NCI-H146 treated with DMSO at 0.1 percent for 48 hours (cell line): ENCODE results near the gene OR51E2.

Experiments used
- DNase-seq: peaks from one replicate; lab custom pipeline; 2025; ENCODE audit not compliant: unreplicated experiment; lab: John Stamatoyannopoulos, UW

Gene OR51E2

GRCh38 chr11:4664183-4664582 is 33.5 kb downstream of the OR51E2 start:
- DNase-seq, result no peak

- DNase-seq, result no peak
These were observed 34.8 kb downstream of the OR51E2 start for GRCh38 chr11:4662876-4663275.

- DNase-seq, result no peak
These were observed 38.8 kb downstream of the OR51E2 start for GRCh38 chr11:4658629-4659445.

GRCh38 chr11:4654635-4655369 is 42.9 kb downstream of the OR51E2 start:
- DNase-seq, result no peak

- DNase-seq, result peak; percentile 13
These were observed 49.9 kb downstream of the OR51E2 start for GRCh38 chr11:4647766-4648165.

GRCh38 chr11:4645974-4646373 is 51.7 kb downstream of the OR51E2 start:
- no peak for DNase-seq

GRCh38 chr11:4644233-4644632 is 53.4 kb downstream of the OR51E2 start:
- no peak for DNase-seq

- DNase-seq, result no peak
These were observed 54.0 kb downstream of the OR51E2 start, which contains the start of gene OR51E1 for GRCh38 chr11:4643682-4644081. Gene OR51E1 (plus strand): TSS chr11:4643982. CDS start chr11:4652527, 8,545 bp downstream.

GRCh38 chr11:4643076-4643475 is 54.6 kb downstream of the OR51E2 start:
- DNase-seq, result no peak

GRCh38 chr11:4642043-4642442 is 55.6 kb downstream of the OR51E2 start:
- no peak for DNase-seq

- no peak for DNase-seq
These were observed 56.2 kb downstream of the OR51E2 start for GRCh38 chr11:4641501-4641900.

GRCh38 chr11:4639931-4640330 is 57.7 kb downstream of the OR51E2 start:
- DNase-seq, result no peak

GRCh38 chr11:4637662-4638047 is 60.0 kb downstream of the OR51E2 start:
- peak; percentile 14 for DNase-seq

GRCh38 chr11:4636962-4637661 is 60.5 kb downstream of the OR51E2 start, which contains the start of gene OR51D1:
Gene OR51D1 (plus strand): TSS chr11:4637477. CDS start chr11:4639791, 2,314 bp downstream.
- peak; percentile 79 for DNase-seq

GRCh38 chr11:4636136-4636535 is 61.5 kb downstream of the OR51E2 start:
- no peak for DNase-seq
